Measurements from ENCODE around the gene TRAF3. TPM values are rescaled to one million over a fixed set of nuclear protein-coding genes. Genes with fewer than 3 reads are reported as not detected.

Gene TRAF3
- total and polyA plus RNA-seq, 2 donors: 9.2 to 14.6 TPM

DNA sequence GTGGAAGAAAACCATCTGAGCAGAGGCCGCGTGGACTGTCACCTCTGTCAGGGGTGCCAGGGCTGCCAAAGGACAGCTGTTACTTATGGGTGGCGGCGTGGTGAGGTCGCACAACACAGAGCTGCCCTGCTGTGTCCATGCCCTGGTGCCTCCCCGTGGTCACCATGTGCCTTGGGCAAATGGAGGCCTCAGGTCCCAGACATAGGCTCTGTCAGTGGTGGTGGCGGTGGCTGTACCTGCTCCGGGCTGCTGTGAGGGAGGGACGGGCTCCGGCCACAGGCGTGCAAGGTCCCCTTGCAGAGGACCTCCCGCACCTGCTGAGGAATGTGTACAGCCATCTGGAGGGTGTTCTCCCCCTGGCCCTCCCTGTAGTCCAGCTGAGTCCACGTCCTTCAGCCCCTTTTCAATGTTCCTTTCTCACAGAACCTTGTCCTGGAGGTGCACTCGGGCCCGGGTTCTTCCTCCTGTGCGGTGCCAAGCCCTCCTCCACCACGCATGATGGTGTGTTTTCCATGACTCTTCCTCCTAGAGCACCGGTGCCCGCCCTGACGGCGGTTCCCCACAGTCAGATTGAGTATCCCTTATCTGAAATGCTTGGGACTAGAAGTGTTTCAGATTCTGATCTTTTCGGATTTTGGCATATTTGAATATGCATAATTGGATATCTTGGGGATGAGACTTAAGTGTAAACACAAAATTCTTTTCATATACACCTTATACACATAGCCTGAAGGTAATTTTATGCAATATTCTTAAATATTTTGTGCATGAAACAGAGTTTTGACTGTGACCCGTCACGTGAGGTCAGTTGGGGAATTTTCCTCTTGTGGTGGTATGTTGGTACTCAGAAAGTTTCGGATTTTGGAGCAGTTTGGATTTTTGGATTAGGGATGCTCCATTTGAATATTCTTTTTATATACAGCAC, 49.8 kb downstream of the TRAF3 start:
- Histone ChIP-seq H3K27ac (ENCODE audit: low read depth in 1 of 2, low read length in 1 of 2) (no peak overlapping the region), H3K4me3 (ENCODE audit: low read length in 2 of 2) (no peak overlapping the region), H3K9me3 (ENCODE audit: control insufficient read depth in 2 of 2, insufficient read depth in 1 of 2, low read length in 1 of 2) (no peaks in the 10 kb centered on the region), H3K4me1 (ENCODE audit: control insufficient read depth in 2 of 2, insufficient read depth in 2 of 2, low read length in 2 of 2) (peaks cover 0 to 5% of the 10 kb centered on the region in 2 donors), H3K36me3 (ENCODE audit: control insufficient read depth in 2 of 2, insufficient read depth in 2 of 2, low read length in 1 of 2) (peaks cover 0 to 11% of the 10 kb centered on the region in 2 donors), H3K27me3 (ENCODE audit: control insufficient read depth in 2 of 2, insufficient read depth in 1 of 2, low read length in 1 of 2) (no peaks in the 10 kb centered on the region)
- 94% methylated on average over 25 of the region's 25 CpGs for WGBS
- DNase-seq (ENCODE audit: low read depth in 6 of 9, low spot score in 9 of 9): no peak

DNA sequence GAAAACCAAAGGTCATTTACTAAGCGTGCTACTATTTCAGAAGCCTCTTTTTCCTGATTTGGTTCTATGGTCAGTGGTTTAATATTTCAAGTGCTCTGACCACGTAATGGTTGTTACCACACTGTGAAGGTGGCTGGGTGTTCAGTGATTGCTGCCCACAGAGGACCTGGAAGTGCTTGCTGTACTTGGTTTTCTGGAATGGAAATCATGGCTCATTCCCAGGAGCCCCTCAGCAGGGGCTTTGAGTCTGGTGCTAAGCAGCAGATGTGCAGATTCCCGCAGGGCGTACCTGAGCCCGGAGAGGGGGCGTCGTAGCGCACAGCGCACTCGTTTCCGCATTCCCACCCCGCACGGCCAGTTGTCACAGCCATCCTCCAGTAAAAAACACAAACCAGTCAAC, 50.5 kb downstream of the TRAF3 start:
- Histone ChIP-seq H3K27me3 (ENCODE audit: control insufficient read depth in 2 of 2, insufficient read depth in 1 of 2, low read length in 1 of 2) (no peaks in the 10 kb centered on the region), H3K36me3 (ENCODE audit: control insufficient read depth in 2 of 2, insufficient read depth in 2 of 2, low read length in 1 of 2) (peaks cover 0 to 11% of the 10 kb centered on the region in 2 donors), H3K4me1 (ENCODE audit: control insufficient read depth in 2 of 2, insufficient read depth in 2 of 2, low read length in 2 of 2) (peaks cover 0 to 5% of the 10 kb centered on the region in 2 donors), H3K9me3 (ENCODE audit: control insufficient read depth in 2 of 2, insufficient read depth in 1 of 2, low read length in 1 of 2) (no peaks in the 10 kb centered on the region), H3K4me3 (ENCODE audit: low read length in 2 of 2) (no peak overlapping the region), H3K27ac (ENCODE audit: low read depth in 1 of 2, low read length in 1 of 2) (no peak overlapping the region)
- no peak for DNase-seq (ENCODE audit: low read depth in 6 of 9, low spot score in 9 of 9)
- 95% methylated on average over 13 of the region's 13 CpGs for WGBS

- Histone ChIP-seq H3K36me3 (ENCODE audit: control insufficient read depth in 2 of 2, insufficient read depth in 2 of 2, low read length in 1 of 2) (peaks cover 0 to 11% of the 10 kb centered on the region in 2 donors), H3K27ac (ENCODE audit: low read depth in 1 of 2, low read length in 1 of 2) (no peak overlapping the region), H3K4me3 (ENCODE audit: low read length in 2 of 2) (no peak overlapping the region), H3K9me3 (ENCODE audit: control insufficient read depth in 2 of 2, insufficient read depth in 1 of 2, low read length in 1 of 2) (no peaks in the 10 kb centered on the region), H3K27me3 (ENCODE audit: control insufficient read depth in 2 of 2, insufficient read depth in 1 of 2, low read length in 1 of 2) (no peaks in the 10 kb centered on the region), H3K4me1 (ENCODE audit: control insufficient read depth in 2 of 2, insufficient read depth in 2 of 2, low read length in 2 of 2) (peaks cover 0 to 5% of the 10 kb centered on the region in 2 donors)
- 92% methylated on average over 11 of the region's 11 CpGs for WGBS
- no peak for DNase-seq (ENCODE audit: low read depth in 6 of 9, low spot score in 9 of 9)
These were observed 50.9 kb downstream of the TRAF3 start for GRCh38 chr14:102828151-102828550.

DNA sequence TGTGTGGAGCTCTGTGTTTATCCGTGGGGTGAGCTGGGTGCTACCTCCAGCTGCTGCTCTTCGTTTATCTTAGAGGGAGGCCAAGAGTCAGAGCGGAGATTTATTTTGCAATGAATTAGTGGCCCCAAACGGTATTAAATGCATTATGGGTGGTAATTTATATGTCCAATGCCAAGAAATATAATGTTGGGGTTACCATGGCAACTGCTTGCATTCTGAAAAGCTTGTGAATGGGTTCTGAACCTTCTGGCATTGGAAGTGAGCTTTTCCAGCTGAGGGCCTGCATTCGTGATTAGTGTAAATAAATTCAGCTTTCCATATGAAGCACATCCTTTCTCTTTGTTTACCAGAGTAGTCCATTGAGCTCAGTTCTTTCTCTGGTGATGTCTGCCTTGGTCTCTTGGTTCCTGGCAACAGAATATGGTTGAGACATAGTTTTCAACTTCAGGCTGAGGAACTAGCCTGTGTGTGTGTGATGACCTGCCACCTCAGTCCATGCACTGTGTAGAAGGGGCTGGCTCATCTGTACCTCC, 51.8 kb downstream of the TRAF3 start:
- Histone ChIP-seq H3K27me3 (ENCODE audit: control insufficient read depth in 2 of 2, insufficient read depth in 1 of 2, low read length in 1 of 2) (no peaks in the 10 kb centered on the region), H3K4me3 (ENCODE audit: low read length in 2 of 2) (no peak overlapping the region), H3K4me1 (ENCODE audit: control insufficient read depth in 2 of 2, insufficient read depth in 2 of 2, low read length in 2 of 2) (peaks cover 0 to 5% of the 10 kb centered on the region in 2 donors), H3K36me3 (ENCODE audit: control insufficient read depth in 2 of 2, insufficient read depth in 2 of 2, low read length in 1 of 2) (peaks cover 0 to 13% of the 10 kb centered on the region in 2 donors), H3K27ac (ENCODE audit: low read depth in 1 of 2, low read length in 1 of 2) (no peak overlapping the region), H3K9me3 (ENCODE audit: control insufficient read depth in 2 of 2, insufficient read depth in 1 of 2, low read length in 1 of 2) (no peaks in the 10 kb centered on the region)
- WGBS: 92% methylated on average over 5 of the region's 5 CpGs
- no peak for DNase-seq (ENCODE audit: low read depth in 6 of 9, low spot score in 9 of 9)

DNA sequence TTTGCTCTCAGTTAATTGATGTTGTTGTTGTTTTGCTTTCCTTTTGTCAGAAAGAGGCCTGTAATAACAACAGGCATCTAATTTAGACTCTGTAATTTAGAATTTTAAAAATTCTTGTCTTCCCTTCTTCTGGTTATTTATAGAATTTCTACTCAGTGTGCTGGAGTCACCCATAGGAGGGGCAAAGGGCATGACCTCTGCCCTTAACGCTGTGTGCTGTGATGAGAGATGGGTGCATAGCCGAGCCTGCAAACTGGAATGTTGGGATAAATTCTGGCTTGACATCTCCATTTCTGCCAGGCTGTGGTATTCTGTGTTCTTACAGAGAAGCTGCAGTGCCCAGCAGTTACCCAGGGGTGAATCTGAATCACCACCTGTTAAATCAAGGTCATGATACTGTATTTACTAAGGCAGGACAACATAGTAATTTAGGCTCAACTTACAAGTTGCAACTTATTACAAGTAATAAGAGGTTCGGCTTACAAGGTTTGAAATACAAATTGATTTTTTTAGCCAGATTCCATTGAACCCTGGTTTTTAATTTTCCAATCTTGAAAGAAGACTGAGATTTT, 53.3 kb downstream of the TRAF3 start:
- DNase-seq (ENCODE audit: low read depth in 6 of 9, low spot score in 9 of 9): no peak
- no peaks in the 10 kb centered on the region for H3K9me3 ChIP-seq (ENCODE audit: control insufficient read depth in 2 of 2, insufficient read depth in 1 of 2, low read length in 1 of 2)
- H3K27ac ChIP-seq (ENCODE audit: low read depth in 1 of 2, low read length in 1 of 2): no peak overlapping the region
- H3K4me3 ChIP-seq (ENCODE audit: low read length in 2 of 2): no peak overlapping the region
- 96% methylated on average over 3 of the region's 3 CpGs for WGBS
- H3K27me3 ChIP-seq (ENCODE audit: control insufficient read depth in 2 of 2, insufficient read depth in 1 of 2, low read length in 1 of 2): no peaks in the 10 kb centered on the region
- peaks cover 0 to 18% of the 10 kb centered on the region in 2 donors for H3K36me3 ChIP-seq (ENCODE audit: control insufficient read depth in 2 of 2, insufficient read depth in 2 of 2, low read length in 1 of 2)
- no peaks in the 10 kb centered on the region for H3K4me1 ChIP-seq (ENCODE audit: control insufficient read depth in 2 of 2, insufficient read depth in 2 of 2, low read length in 2 of 2)

GRCh38 chr14:102831163-102831804, 54.0 kb downstream of the TRAF3 start:
- Histone ChIP-seq H3K4me3 (ENCODE audit: low read length in 2 of 2) (no peak overlapping the region), H3K27me3 (ENCODE audit: control insufficient read depth in 2 of 2, insufficient read depth in 1 of 2, low read length in 1 of 2) (no peaks in the 10 kb centered on the region), H3K36me3 (ENCODE audit: control insufficient read depth in 2 of 2, insufficient read depth in 2 of 2, low read length in 1 of 2) (peaks cover 0 to 18% of the 10 kb centered on the region in 2 donors), H3K27ac (ENCODE audit: low read depth in 1 of 2, low read length in 1 of 2) (no peak overlapping the region), H3K4me1 (ENCODE audit: control insufficient read depth in 2 of 2, insufficient read depth in 2 of 2, low read length in 2 of 2) (no peaks in the 10 kb centered on the region), H3K9me3 (ENCODE audit: control insufficient read depth in 2 of 2, insufficient read depth in 1 of 2, low read length in 1 of 2) (no peaks in the 10 kb centered on the region)
- no peak for DNase-seq (ENCODE audit: low read depth in 6 of 9, low spot score in 9 of 9)
- 99% methylated on average over 7 of the region's 7 CpGs for WGBS

GRCh38 chr14:102833341-102833740, 56.1 kb downstream of the TRAF3 start:
- DNase-seq (ENCODE audit: low read depth in 6 of 9, low spot score in 9 of 9): no peak
- no peaks in the 10 kb centered on the region for H3K4me1 ChIP-seq (ENCODE audit: control insufficient read depth in 2 of 2, insufficient read depth in 2 of 2, low read length in 2 of 2)
- peaks cover 0 to 18% of the 10 kb centered on the region in 2 donors for H3K36me3 ChIP-seq (ENCODE audit: control insufficient read depth in 2 of 2, insufficient read depth in 2 of 2, low read length in 1 of 2)
- no peak overlapping the region for H3K27ac ChIP-seq (ENCODE audit: low read depth in 1 of 2, low read length in 1 of 2)
- no peaks in the 10 kb centered on the region for H3K9me3 ChIP-seq (ENCODE audit: control insufficient read depth in 2 of 2, insufficient read depth in 1 of 2, low read length in 1 of 2)
- WGBS: 99% methylated on average over 7 of the region's 7 CpGs
- H3K27me3 ChIP-seq (ENCODE audit: control insufficient read depth in 2 of 2, insufficient read depth in 1 of 2, low read length in 1 of 2): no peaks in the 10 kb centered on the region
- H3K4me3 ChIP-seq (ENCODE audit: low read length in 2 of 2): no peak overlapping the region

DNA sequence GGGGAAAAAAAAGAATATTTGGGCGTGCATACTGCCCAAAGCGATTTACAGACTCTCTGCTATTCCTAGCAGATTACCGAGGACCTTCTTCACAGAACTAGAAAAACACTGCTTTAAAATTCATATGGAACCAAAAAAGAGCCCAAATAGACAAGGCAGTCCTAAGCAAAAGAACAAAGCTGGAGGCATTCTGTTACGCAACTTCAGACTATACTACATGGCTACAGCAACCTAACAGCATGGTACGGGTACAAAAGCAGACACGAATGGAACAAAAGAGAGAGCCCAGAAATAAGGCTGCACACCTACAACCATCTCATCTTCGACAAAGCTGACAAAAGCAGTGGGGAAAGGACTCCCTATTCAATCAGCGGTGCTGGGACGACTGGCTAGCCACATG, 56.7 kb downstream of the TRAF3 start:
- H3K9me3 ChIP-seq (ENCODE audit: control insufficient read depth in 2 of 2, insufficient read depth in 1 of 2, low read length in 1 of 2): no peaks in the 10 kb centered on the region
- H3K27me3 ChIP-seq (ENCODE audit: control insufficient read depth in 2 of 2, insufficient read depth in 1 of 2, low read length in 1 of 2): no peaks in the 10 kb centered on the region
- no peak overlapping the region for H3K4me3 ChIP-seq (ENCODE audit: low read length in 2 of 2)
- 98% methylated on average over 9 of the region's 9 CpGs for WGBS
- no peak overlapping the region for H3K27ac ChIP-seq (ENCODE audit: low read depth in 1 of 2, low read length in 1 of 2)
- peaks cover 0 to 18% of the 10 kb centered on the region in 2 donors for H3K36me3 ChIP-seq (ENCODE audit: control insufficient read depth in 2 of 2, insufficient read depth in 2 of 2, low read length in 1 of 2)
- DNase-seq (ENCODE audit: low read depth in 6 of 9, low spot score in 9 of 9): no peak
- H3K4me1 ChIP-seq (ENCODE audit: control insufficient read depth in 2 of 2, insufficient read depth in 2 of 2, low read length in 2 of 2): no peaks in the 10 kb centered on the region

DNA sequence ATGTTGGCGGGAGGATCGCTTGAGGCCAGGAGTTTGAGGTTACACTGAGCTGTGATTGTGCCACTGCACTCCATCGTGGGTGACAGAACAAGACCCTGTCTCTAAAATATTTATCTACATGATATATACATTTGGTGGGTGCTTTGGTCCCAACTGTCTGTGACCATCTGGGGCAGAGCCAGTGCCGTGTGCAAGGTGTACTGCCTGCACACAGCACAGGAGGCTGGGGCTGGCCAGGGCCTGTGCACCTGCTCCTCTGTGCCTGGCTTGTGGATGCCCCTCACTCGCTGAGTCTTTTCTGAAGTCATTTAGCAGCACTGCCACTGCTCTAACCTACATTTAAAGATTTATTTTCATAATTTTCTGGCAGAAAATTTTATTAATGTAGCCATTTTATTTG, 58.7 kb downstream of the TRAF3 start:
- no peaks in the 10 kb centered on the region for H3K27me3 ChIP-seq (ENCODE audit: control insufficient read depth in 2 of 2, insufficient read depth in 1 of 2, low read length in 1 of 2)
- H3K36me3 ChIP-seq (ENCODE audit: control insufficient read depth in 2 of 2, insufficient read depth in 2 of 2, low read length in 1 of 2): peaks cover 0 to 12% of the 10 kb centered on the region in 2 donors
- no peaks in the 10 kb centered on the region for H3K4me1 ChIP-seq (ENCODE audit: control insufficient read depth in 2 of 2, insufficient read depth in 2 of 2, low read length in 2 of 2)
- H3K27ac ChIP-seq (ENCODE audit: low read depth in 1 of 2, low read length in 1 of 2): no peak overlapping the region
- H3K9me3 ChIP-seq (ENCODE audit: control insufficient read depth in 2 of 2, insufficient read depth in 1 of 2, low read length in 1 of 2): no peaks in the 10 kb centered on the region
- no peak for DNase-seq (ENCODE audit: low read depth in 6 of 9, low spot score in 9 of 9)
- H3K4me3 ChIP-seq (ENCODE audit: low read length in 2 of 2): no peak overlapping the region
- WGBS: 93% methylated on average over 5 of the region's 5 CpGs
